Stimulated activated CD8-positive, alpha-beta memory T cell treated with anti-CD3 and anti-CD28 coated beads, Interleukin-7, amount 100 ng/mL, for 1 hour (primary cell): ENCODE measurements around the gene ABCD1.
"Not testable (repeated sequence)": the region's sequence is repeated elsewhere in the genome, so short reads cannot be mapped to it uniquely, and the experiment has no call there.

Experiments
- DNase-seq, 2 donors: peaks; one replicate each; pipeline ENCODE4 v3.0.0-alpha.2; 2020; ENCODE audit warnings: low read depth in 2 of 2

The ABCD1 gene

DNA sequence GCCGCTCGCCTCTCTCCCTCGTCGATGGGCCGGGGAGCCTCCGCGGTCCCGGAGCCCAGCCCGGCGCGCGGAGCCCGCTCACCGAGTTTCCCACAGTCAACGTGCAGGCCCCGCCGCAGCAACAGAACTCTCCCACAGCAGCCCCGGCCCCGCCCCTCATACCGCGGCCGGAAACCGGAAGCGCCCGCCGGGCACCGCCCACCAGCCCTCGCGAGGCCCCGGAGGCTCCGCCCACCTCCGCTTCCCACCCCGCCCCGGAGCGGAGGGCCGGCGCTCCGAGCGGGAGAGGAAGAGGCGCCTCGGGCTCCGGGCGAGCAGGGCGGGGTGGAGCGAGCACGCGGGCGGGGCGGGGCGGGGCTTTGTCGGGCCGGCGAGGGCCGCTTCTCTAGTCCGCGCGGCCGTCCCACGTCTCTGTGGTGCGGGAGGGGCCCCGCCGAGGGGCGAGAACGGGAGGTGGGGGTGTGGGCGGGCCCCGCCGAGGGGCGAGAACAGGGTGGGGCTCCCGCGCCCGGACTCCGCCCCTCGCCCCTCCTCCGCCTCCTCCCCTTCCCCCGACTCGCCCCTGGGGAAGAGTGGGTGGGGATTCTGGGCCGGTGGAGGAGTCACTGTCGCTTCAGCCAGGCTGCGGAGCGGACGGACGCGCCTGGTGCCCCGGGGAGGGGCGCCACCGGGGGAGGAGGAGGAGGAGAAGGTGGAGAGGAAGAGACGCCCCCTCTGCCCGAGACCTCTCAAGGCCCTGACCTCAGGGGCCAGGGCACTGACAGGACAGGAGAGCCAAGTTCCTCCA is at the start of gene ABCD1, which contains the start of gene BCAP31:
TSS of gene ABCD1 (plus strand) at position 605 of the 787 bp plus-strand sequence. CDS start 411 bp downstream, outside the sequence.
TSS of gene BCAP31 (minus strand) at position 136 of the 787 bp plus-strand sequence. CDS start 1,143 bp downstream, outside the sequence.
- peak; percentile 77 for DNase-seq

DNA sequence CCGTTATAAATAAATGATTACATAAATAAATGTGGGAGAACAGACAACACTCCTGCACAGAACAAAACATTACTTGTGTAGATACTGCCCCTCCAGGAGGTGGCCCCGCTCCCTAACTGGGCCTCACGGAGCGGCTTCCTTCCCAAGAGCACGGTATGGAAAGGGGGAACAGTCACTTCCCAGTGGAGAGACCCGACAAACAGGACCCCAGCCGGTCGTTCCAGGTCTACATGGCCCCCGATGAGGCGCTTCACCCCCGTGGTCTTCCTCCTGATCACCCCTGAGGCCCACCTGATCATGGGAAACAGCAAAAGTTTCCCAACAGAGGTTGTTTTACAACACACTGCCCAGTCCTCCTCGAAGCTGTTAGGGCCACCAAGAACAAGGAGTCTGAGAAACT is 43.5 kb upstream of the ABCD1 start:
- DNase-seq: no peak

DNA sequence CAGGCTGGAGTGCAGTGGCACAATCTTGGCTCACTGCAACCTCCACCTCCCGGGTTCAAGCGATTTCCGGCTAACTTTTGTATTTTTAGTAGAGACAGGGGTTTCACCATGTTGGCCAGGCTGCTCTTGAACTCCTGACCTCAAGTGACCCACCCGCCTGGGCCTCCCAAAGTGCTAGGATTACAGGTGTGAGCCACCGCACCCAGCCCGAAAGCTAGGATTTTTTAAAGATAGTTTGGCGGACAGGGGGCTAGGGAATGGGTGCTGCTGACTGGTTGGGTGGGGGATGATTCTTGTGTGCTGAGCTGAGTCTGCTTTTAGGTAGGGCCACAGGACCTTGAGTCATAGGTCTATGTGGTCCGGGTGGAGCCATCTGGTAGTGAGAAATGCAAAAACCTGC is 41.2 kb upstream of the ABCD1 start:
- not testable (repeated sequence) for DNase-seq

DNA sequence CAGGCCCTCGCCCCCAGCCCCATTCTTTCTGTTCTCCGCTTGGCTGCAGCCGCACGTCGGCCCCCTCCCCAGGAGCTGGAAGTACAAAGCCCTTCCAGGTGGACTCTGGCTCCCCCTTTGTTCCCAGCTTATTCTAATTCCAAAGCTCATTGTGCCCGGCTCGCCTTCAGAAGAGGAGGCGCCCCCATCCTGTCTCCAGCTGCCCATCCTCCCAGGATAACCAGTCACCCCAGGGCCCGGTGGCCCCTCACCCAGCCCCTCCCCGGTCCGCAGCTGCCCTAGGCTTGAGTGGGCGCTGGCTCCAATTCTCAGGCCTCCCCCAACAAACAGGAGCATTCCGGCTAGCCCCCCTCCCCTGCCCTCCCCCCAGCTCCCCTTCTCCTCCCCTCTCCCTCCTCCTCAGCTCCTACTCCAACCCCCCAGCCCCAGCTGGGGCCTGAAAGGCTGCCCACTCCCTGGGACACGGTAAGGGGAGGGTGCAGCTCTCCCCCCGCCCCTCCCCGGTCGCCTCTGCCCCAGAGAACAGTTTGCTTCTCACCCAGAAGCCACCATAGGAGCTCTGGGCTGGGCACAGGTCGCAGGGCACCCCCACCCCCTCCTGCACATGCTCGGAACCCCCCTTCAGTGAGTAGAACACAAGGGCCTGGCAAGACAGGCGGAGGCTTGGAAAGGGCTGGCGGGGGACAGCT is 40.0 kb upstream of the ABCD1 start:
- no peak for DNase-seq

DNA sequence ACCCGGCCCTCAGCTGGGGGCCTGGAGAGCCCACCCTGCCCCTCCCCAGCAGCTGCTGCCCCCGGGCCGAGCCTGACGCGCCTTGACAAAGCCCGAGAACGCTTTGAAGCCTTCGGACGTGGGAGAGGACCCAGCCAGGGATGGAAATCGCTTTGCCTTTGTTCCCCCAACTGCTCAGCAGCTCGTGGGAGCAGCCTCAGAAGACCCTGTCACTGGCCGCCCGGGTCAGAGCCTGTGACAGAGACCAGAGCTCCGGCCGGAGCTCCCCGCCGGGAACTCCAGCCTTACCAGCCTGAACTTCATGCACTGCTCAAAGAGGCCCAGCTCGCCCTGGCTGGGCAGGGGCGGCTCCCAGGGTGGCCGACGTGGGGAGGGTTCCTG is 39.5 kb upstream of the ABCD1 start:
- no peak for DNase-seq

DNA sequence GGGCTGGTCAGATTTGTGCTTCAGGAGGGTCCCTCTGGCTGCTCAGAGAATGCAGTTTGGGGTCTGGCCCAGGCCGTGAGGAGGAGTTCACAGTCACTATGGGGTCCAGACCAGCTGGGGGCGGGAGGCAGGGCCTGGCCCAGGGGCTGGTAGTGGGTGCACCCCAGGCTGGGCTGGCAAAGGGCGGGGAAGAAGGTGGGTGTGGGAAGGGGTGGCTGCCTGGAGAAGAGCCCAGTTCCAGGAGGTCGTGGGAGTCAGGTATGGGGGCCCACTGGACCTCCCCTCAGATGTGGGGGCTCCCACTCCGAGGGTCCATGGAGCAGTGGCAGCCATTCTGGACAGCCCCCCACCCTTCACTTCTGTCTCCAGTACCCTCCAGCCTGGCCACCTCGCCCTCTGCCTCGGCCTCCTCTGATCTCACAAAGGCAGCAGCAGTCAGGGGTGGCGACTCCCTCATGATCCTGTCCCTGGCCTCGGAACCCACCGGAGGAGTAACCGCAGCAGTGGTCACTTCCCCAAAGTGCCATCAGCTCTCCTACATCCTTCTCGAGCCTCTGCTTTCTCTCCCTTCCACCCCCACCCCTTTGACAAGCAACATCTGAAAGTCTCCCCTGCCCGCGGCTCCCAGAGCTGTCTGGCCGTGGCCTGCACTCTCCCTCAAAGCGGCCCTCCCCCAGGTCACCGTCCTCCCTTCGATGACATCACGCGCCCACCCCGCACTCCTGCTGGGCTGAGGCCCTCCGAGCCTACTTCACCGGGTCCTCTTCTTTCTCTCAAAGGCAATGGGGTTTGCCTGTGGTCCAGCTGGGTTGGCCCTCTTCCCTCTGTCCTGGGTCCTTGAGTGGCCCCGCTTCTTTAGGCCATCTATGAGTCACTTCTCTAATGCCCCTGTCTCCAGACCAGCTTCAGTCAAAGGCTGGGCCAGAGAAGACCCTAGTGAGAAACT is 38.6 kb upstream of the ABCD1 start:
- no peak for DNase-seq

DNA sequence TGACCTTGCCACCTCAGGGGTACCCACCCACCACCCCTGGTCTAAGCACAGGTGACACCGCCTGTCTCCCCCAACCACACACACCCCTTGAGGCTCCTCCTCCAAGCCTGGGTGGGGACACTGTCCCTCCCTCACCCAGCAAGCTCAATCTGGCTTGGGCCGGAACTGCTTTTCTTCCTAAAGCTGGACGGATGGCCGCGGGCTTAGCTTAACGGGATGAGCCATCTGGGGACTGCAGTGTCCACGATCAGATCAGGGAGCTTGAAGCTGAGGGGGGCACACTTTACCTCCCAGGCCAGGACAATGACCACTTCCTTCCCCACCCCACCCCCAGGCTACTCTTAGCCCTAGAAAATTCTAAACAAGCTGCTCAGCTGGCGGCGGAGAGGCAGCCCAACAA is 37.9 kb upstream of the ABCD1 start:
- no peak for DNase-seq

DNA sequence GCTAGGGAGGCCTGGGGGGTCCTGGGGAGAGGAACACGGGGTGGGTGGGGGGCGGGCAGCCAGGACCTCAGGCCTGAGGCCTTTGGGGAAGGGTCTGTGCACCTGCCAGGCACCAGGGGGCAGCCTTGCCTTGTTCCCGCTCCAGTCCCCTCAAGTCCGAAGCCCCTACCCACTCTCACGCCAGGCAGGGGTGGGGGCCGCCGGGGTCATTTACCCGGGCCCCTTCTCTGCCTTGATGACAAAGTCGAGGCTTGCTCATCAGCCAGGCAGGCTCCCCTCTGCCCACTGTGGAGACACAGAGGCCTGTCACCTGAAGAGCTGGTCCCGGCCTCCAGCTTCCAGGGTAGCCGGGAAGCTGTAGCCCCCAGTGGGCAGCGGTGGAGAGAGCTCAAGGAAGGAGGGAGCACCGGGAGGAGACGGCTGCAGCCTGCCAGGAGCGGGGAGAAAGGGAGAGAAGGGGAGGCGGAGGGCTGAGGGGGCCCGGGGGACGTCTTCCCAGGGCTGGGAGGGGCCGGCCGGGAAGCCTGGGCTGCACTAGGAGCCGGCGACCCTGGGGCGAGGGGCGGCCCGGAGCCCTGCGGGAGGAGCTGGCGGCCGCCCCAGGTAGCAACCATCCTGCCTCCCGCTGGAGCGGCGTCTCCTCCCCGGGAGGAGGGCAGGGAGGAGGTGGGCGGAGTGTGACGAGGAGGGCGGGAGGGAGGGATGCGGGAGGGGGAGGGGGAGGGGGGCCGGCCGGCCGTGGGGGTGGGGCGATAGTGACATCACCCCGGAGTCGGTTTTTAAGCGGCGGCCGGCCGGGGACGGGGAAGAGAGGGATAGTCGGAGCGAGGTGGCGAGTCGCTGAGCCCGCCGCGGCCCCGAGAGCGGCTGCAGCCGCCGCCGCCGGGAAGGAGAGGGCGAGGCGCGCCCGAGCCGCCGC is 37.3 kb upstream of the ABCD1 start, which contains the start of gene SLC6A8:
TSS of gene SLC6A8 (plus strand) at position 806 of the 919 bp plus-strand sequence. CDS start 649 bp downstream, outside the sequence.
- no peak for DNase-seq

DNA sequence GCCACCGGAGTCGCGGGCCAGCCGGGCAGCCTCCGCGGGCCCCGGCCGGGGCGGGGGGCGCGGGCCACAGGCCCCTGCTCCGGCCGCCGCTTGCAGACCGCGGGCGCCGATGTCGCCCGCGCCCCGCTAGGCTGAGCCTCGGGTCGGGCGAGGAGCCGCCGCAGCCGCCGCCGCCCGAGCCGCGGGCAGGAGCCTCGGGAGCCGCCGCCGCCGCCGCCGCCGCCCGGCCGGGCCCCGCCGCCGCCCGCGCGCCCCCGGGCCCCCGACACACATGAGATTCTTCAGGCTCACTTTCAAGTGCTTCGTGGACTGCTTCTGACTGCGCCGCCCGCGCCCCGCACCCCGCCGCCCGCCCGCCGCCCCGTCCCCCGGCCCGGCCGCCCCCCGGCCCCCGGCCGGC is 36.6 kb upstream of the ABCD1 start:
- DNase-seq: no peak

DNA sequence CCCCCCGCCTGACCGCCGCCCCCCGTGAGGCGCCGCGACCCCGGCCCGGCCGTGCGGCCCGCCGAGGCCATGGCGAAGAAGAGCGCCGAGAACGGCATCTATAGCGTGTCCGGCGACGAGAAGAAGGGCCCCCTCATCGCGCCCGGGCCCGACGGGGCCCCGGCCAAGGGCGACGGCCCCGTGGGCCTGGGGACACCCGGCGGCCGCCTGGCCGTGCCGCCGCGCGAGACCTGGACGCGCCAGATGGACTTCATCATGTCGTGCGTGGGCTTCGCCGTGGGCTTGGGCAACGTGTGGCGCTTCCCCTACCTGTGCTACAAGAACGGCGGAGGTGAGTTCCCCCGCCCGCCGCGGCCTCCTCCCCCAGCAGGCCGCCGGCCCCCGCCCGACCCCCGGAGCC is 36.1 kb upstream of the ABCD1 start:
- DNase-seq: no peak

DNA sequence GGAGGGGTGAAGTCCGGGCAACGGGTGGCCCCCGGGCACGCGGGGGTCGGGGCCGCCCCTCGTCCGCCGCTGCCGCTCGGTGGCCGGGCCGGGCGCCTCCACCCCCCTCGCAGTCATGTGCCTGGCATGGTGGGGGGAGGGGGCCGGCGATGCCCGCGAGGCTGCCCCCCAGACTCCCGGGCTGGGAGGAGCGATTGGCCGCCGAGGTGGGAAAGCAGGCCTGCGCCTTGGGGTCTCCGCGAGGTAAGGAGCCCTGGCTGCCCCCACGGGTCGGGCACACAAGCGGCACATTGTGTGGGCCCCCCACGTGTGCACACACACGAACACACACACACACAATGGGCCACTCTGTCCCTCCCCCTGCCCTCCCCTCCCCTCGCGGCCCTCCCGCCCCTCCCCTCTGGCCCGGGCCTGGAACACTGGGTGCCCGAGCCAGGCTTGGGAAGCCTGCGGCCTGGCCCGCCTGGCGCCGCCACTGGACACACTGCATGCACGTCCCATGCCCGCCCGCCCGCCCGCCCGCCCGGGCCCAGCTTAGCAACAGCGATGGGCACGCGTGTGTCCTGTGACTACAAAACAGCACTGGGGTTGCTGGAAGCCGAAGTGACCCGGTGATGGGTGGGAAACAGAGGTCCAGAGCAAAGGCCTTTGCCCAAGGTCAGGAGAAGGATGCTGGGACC is 35.6 kb upstream of the ABCD1 start:
- no peak for DNase-seq

DNA sequence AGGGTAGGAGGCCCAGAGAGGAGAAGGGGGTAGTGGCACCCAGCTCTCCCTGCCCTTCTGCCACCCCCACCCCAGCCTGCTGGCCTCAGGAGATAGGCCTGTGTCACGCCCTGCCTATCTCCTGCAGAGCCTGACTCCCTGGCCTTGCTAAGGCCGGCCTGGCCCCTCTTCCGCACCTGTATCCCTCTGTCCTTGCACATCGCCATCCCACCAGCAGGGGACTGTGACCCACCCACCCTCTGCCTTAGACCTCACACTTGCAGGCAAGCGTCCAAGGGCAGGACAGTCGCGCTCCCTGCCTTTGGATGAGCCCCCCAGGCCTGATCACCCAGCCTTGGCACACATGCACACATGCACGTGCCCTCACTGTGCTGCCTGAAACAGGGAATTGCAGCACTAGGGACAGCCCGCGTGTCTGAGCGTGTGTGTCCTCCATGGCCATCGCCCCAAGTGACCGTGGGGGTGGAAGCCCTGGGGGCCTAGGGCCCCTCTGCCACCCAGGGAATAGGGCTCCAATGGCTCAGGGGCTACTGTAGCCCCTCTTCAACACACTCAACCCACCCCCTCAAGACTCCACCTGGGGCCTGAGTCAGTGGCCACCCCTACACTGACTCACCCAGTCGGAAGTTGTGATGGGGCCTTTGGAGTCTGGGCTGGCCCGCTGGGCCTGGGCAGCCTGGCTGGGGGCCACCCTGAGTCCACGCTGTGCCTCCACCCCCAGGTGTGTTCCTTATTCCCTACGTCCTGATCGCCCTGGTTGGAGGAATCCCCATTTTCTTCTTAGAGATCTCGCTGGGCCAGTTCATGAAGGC is 34.8 kb upstream of the ABCD1 start:
- DNase-seq: no peak

DNA sequence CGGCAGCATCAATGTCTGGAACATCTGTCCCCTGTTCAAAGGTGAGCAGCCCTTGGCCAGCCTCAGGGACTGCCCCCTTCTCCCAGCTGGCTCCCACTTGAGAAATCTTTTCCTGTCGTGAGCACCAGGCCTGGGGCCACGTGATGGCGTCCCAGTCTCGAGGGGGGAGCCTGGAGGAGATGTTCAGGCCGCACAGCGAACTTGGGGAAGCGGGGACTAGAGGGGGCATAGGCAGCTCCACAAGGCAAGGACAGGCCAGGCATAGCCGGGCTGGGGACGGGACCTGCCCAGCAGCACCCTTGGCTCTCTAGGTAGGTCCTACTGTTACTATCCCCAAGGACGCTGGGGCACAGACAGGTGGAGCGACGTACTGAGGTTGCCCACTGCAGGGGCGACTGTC is 34.2 kb upstream of the ABCD1 start:
- DNase-seq: no peak

DNA sequence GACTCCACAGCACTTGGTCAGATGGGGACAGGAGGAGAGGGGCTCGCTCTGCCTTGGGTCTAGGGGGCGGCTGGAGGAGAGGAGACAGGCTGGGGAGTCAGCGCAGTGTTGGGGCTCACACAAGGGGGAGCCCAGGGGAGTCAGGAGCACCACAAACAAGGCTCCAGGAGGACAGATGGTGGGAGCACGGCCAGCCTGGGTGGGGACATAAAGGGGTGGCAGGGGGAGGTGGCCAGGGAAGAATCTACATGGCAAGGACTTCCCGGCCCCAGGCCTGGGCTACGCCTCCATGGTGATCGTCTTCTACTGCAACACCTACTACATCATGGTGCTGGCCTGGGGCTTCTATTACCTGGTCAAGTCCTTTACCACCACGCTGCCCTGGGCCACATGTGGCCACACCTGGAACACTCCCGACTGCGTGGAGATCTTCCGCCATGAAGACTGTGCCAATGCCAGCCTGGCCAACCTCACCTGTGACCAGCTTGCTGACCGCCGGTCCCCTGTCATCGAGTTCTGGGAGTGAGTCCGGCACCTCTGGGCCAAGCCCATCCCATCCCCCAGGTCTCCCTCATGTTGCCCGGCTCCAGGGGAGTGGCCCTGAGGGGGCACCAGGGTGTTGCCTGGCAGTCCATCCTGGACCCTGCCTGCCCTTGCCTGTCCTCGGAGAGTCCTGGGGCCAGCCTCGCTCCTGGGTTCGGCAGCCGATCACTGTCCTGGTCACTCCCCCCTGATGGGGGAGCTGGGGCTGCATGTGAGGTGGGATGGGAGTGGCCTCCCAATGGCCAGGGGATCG is 33.4 kb upstream of the ABCD1 start:
- DNase-seq: not testable (repeated sequence)

DNA sequence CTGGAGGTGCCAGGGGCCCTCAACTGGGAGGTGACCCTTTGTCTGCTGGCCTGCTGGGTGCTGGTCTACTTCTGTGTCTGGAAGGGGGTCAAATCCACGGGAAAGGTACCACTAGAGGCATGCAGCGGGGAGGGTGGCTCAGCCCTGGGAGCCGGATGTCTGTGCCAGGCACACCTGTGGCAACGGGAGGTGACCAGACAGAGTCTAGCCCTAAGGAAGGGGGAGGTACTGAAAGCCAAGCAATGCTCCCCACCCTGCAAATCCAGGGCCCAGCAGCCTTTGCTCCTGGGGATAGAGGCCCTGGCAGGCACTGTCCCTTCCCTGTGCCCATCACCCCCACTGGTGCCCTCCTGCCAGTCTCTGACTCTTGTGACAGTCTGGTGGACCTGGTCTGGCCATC is 32.7 kb upstream of the ABCD1 start:
- no peak for DNase-seq

DNA sequence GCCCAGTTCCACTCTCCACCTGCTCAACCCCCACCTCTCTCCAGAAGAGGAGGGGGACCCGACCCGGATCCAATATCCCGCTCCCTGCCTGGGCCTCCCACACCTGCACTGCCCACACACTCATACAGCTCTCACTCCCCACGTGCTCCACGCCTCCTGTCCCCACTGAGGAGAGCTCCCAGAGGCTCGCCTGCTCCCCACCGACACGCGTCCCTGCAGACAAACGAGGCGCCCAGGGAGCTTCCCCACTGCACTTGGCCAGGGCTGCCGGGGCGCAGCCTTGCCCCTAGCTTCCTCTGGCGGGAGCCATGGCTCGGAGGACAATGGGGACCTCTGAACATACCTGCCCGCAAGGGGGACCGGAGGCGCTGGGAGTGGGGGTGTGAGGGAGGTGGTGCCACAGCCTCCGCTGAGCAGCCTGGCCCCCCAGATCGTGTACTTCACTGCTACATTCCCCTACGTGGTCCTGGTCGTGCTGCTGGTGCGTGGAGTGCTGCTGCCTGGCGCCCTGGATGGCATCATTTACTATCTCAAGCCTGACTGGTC is 32.0 kb upstream of the ABCD1 start:
- DNase-seq: no peak

DNA sequence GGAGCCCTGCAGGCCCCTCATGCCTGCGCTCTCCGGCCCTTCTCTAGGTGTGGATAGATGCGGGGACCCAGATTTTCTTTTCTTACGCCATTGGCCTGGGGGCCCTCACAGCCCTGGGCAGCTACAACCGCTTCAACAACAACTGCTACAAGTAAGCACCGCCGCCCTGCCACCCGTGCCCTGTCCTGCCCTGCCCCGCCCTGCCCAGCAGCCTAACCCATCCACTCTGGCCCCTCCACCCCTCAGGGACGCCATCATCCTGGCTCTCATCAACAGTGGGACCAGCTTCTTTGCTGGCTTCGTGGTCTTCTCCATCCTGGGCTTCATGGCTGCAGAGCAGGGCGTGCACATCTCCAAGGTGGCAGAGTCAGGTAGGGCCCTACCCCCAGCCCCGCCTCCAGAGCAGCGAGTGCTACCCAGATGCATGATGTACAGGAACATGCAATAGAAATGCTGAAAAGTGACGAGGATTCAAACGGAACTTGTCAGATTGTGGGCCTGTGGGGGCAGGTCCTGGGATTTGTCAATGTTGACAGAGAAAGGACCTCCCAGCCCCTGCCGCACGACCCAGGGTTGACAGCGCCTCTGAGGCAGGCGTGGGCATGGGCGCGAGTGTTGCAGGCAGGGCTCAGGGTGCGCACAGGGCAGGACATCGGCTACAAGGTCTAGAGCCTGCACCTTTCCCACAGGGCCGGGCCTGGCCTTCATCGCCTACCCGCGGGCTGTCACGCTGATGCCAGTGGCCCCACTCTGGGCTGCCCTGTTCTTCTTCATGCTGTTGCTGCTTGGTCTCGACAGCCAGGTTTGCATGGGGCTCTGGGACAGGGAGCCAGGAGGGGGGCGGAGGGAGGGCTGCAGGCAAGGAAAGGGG is 31.2 kb upstream of the ABCD1 start:
- DNase-seq: no peak
